ENCODE results near the gene ABCC5.

Gene ABCC5

DNA sequence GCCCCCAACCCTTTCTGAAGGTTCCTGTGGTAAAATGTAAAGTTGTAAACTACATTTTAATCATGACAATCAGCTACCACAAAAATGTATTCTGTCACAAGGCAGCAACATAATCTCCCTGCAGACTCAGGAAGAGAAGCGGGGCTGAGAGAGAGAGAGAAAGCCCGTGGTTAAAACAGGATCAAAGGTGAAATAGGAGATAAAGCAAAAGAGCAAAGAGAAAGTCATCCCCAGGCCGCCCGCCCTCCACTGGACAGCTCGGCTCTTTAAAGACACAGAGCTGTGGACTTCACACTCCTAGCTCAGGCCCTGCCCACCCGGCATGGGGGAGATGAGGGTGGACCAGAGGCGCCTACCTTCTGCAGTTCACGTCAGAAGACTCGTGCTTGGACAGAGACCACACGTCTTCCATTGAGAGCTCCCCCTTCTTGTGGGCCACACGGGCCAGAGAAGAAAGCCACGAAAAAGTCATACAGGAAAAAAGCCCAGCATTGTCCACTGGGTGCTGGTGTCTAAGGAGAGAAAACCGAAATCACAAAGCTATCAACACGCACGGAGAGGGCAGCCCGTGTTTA is 29.4 kb downstream of the ABCC5 start:
- H3K4me3 ChIP-seq (ENCODE audit: low read depth, low read length) = no peak overlapping the region
- ChIA-PET CTCF (interaction anchor here (0.6 kb wide), 1 partner anchor 18 kb away, joined by 3 read pairs; no protein-coding TSS in a partner anchor), POLR2A (no interaction called here)
- H3K27ac ChIP-seq (ENCODE audit: extremely low read depth, low read depth, low read length) = no peak overlapping the region
- no peaks in the 10 kb centered on the region for H3K9me3 ChIP-seq (ENCODE audit: control insufficient read depth, insufficient read depth, low read depth, low read length)
- H3K36me3 ChIP-seq (ENCODE audit: control insufficient read depth in 2 of 2, insufficient read depth in 1 of 2, low read length in 2 of 2) = peaks cover 0 to 58% of the 10 kb centered on the region in 2 experiments; a peak in 2 of 3 replicates
- H3K4me1 ChIP-seq (ENCODE audit: control insufficient read depth, insufficient read depth, low read length) = no peaks in the 10 kb centered on the region
- no peak for TF ChIP-seq MYNN (tag by site-specific recombination; IDR thresholded peaks at IDR 0.05; ENCODE audit: borderline replicate concordance)
- TF ChIP-seq, protein P1, sequence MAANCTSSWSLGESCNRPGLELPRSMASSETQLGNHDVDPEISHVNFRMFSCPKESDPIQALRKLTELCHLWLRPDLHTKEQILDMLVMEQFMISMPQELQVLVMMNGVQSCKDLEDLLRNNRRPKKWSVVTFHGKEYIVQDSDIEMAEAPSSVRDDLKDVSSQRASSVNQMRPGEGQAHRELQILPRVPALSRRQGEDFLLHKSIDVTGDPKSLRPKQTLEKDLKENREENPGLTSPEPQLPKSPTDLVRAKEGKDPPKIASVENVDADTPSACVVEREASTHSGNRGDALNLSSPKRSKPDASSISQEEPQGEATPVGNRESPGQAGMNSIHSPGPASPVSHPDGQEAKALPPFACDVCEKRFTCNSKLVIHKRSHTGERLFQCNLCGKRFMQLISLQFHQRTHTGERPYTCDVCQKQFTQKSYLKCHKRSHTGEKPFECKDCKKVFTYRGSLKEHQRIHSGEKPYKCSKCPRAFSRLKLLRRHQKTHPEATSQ (tag by site-specific recombination; IDR thresholded peaks at IDR 0.05) = no peak
- no peak for TF ChIP-seq ZNF701 (tag by site-specific recombination; IDR thresholded peaks at IDR 0.05)
- TF ChIP-seq, protein P2, sequence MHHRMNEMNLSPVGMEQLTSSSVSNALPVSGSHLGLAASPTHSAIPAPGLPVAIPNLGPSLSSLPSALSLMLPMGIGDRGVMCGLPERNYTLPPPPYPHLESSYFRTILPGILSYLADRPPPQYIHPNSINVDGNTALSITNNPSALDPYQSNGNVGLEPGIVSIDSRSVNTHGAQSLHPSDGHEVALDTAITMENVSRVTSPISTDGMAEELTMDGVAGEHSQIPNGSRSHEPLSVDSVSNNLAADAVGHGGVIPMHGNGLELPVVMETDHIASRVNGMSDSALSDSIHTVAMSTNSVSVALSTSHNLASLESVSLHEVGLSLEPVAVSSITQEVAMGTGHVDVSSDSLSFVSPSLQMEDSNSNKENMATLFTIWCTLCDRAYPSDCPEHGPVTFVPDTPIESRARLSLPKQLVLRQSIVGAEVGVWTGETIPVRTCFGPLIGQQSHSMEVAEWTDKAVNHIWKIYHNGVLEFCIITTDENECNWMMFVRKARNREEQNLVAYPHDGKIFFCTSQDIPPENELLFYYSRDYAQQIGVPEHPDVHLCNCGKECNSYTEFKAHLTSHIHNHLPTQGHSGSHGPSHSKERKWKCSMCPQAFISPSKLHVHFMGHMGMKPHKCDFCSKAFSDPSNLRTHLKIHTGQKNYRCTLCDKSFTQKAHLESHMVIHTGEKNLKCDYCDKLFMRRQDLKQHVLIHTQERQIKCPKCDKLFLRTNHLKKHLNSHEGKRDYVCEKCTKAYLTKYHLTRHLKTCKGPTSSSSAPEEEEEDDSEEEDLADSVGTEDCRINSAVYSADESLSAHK (tag by site-specific recombination; IDR thresholded peaks at IDR 0.05) = no peak

DNA sequence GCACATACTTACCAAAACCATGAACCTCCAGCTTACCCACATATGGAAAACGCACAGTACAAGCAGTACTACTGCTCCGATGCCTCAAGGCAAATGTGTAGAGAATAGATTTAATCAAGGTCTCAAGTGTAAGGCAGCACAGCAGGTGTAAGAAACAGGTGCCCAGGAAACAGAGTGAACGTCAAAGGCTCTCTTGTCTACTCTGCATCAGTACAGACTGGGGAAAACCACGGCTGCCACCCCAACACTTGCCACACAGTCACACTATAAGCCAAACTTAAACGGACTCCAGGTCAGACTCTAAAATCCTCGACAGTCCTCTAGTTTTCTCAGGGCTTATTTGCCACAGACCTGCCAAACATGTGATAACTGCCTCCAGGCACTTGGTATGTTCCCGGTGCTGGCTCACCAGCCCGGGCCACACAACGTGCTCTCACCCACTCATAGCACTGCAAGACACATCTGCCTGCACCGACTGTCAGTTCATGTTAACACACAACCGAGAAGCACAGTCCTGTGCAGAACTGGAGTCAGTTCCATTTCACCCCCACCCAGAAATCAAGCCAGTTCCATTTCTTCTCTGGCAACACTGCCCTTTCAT is 30.6 kb downstream of the ABCC5 start:
- CTCF ChIA-PET = interaction anchor here (1.1 kb wide), 1 partner anchor 31 kb away, joined by 4 read pairs; the partner anchor contains the start of gene ABCC5
- TF ChIP-seq, protein P3, sequence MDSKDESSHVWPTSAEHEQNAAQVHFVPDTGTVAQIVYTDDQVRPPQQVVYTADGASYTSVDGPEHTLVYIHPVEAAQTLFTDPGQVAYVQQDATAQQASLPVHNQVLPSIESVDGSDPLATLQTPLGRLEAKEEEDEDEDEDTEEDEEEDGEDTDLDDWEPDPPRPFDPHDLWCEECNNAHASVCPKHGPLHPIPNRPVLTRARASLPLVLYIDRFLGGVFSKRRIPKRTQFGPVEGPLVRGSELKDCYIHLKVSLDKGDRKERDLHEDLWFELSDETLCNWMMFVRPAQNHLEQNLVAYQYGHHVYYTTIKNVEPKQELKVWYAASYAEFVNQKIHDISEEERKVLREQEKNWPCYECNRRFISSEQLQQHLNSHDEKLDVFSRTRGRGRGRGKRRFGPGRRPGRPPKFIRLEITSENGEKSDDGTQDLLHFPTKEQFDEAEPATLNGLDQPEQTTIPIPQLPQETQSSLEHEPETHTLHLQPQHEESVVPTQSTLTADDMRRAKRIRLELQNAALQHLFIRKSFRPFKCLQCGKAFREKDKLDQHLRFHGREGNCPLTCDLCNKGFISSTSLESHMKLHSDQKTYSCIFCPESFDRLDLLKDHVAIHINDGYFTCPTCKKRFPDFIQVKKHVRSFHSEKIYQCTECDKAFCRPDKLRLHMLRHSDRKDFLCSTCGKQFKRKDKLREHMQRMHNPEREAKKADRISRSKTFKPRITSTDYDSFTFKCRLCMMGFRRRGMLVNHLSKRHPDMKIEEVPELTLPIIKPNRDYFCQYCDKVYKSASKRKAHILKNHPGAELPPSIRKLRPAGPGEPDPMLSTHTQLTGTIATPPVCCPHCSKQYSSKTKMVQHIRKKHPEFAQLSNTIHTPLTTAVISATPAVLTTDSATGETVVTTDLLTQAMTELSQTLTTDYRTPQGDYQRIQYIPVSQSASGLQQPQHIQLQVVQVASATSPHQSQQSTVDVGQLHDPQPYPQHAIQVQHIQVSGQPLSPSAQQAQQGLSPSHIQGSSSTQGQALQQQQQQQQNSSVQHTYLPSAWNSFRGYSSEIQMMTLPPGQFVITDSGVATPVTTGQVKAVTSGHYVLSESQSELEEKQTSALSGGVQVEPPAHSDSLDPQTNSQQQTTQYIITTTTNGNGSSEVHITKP (tag by site-specific recombination; IDR thresholded peaks at IDR 0.05) = no peak
- no peak for TF ChIP-seq ZNF2 (tag by site-specific recombination; IDR thresholded peaks at IDR 0.05)
- no peak for TF ChIP-seq KLF8 (tag by site-specific recombination; IDR thresholded peaks at IDR 0.05)
- TF ChIP-seq, protein P4, sequence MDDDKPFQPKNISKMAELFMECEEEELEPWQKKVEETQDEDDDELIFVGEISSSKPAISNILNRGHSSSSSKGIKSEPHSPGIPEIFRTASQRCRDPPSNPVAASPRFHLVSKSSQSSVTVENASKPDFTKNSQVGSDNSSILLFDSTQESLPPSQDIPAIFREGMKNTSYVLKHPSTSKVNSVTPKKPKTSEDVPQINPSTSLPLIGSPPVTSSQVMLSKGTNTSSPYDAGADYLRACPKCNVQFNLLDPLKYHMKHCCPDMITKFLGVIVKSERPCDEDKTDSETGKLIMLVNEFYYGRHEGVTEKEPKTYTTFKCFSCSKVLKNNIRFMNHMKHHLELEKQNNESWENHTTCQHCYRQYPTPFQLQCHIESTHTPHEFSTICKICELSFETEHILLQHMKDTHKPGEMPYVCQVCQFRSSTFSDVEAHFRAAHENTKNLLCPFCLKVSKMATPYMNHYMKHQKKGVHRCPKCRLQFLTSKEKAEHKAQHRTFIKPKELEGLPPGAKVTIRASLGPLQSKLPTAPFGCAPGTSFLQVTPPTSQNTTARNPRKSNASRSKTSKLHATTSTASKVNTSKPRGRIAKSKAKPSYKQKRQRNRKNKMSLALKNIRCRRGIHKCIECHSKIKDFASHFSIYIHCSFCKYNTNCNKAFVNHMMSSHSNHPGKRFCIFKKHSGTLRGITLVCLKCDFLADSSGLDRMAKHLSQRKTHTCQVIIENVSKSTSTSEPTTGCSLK (tag by site-specific recombination; IDR thresholded peaks at IDR 0.05) = no peak
- TF ChIP-seq, protein P5, sequence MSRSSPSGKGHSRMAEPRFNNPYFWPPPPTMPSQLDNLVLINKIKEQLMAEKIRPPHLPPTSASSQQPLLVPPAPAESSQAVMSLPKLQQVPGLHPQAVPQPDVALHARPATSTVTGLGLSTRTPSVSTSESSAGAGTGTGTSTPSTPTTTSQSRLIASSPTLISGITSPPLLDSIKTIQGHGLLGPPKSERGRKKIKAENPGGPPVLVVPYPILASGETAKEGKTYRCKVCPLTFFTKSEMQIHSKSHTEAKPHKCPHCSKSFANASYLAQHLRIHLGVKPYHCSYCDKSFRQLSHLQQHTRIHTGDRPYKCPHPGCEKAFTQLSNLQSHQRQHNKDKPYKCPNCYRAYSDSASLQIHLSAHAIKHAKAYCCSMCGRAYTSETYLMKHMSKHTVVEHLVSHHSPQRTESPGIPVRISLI (tag by site-specific recombination; IDR thresholded peaks at IDR 0.05) = no peak
- no peak for TF ChIP-seq ZNF560 (tag by site-specific recombination; IDR thresholded peaks at IDR 0.05; ENCODE audit: borderline replicate concordance)
- no peak for TF ChIP-seq FEZF1 (tag by site-specific recombination; IDR thresholded peaks at IDR 0.05)
- no peak for TF ChIP-seq ZNF629 (tag by site-specific recombination; IDR thresholded peaks at IDR 0.05)
- TF ChIP-seq, protein P6, sequence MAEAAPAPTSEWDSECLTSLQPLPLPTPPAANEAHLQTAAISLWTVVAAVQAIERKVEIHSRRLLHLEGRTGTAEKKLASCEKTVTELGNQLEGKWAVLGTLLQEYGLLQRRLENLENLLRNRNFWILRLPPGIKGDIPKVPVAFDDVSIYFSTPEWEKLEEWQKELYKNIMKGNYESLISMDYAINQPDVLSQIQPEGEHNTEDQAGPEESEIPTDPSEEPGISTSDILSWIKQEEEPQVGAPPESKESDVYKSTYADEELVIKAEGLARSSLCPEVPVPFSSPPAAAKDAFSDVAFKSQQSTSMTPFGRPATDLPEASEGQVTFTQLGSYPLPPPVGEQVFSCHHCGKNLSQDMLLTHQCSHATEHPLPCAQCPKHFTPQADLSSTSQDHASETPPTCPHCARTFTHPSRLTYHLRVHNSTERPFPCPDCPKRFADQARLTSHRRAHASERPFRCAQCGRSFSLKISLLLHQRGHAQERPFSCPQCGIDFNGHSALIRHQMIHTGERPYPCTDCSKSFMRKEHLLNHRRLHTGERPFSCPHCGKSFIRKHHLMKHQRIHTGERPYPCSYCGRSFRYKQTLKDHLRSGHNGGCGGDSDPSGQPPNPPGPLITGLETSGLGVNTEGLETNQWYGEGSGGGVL (tag by site-specific recombination; IDR thresholded peaks at IDR 0.05) = no peak
- TF ChIP-seq ZNF521 (tag by site-specific recombination; IDR thresholded peaks at IDR 0.05) = no peak
- TF ChIP-seq YY2 (tag by site-specific recombination; IDR thresholded peaks at IDR 0.05) = no peak
- TF ChIP-seq, protein P7, sequence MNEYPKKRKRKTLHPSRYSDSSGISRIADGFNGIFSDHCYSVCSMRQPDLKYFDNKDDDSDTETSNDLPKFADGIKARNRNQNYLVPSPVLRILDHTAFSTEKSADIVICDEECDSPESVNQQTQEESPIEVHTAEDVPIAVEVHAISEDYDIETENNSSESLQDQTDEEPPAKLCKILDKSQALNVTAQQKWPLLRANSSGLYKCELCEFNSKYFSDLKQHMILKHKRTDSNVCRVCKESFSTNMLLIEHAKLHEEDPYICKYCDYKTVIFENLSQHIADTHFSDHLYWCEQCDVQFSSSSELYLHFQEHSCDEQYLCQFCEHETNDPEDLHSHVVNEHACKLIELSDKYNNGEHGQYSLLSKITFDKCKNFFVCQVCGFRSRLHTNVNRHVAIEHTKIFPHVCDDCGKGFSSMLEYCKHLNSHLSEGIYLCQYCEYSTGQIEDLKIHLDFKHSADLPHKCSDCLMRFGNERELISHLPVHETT (tag by site-specific recombination; IDR thresholded peaks at IDR 0.05) = no peak
- no peak for TF ChIP-seq ZSCAN23 (tag by site-specific recombination; IDR thresholded peaks at IDR 0.05)

More for the DNA sequence above, 30.6 kb downstream of the ABCC5 start:
- Histone ChIP-seq H3K4me3 (ENCODE audit: low read depth, low read length) (no peak overlapping the region), H3K27ac (ENCODE audit: extremely low read depth, low read depth, low read length) (no peak overlapping the region), H3K4me1 (ENCODE audit: control insufficient read depth, insufficient read depth, low read length) (no peaks in the 10 kb centered on the region), H3K9me3 (ENCODE audit: control insufficient read depth, insufficient read depth, low read depth, low read length) (no peaks in the 10 kb centered on the region), H3K36me3 (ENCODE audit: control insufficient read depth in 2 of 2, insufficient read depth in 1 of 2, low read length in 2 of 2) (peaks cover 0 to 70% of the 10 kb centered on the region in 2 experiments; a peak in 2 of 3 replicates)
- POLR2A ChIA-PET = no interaction called here
